Breast epithelium (tissue), 4 donors: ENCODE measurements around the gene GPN2. TPM values are rescaled to one million over a fixed set of nuclear protein-coding genes. Genes with fewer than 3 reads are reported as not detected.

Experiments used
- DNase-seq, 2 donors: peaks; one replicate each; pipeline ENCODE4 v3.0.0-alpha.2; 2019; ENCODE audit warnings: low spot score in 2 of 2
- H3K27ac ChIP-seq, 2 donors: fragments of 200-600 bp; sonication (generic) in 1 of 2; one replicate each; pipeline ENCODE4 v1.5.1; 2016 to 2019; ENCODE audit warnings: mild to moderate bottlenecking in 1 of 2
- H3K27me3 ChIP-seq, 2 donors: fragments of 200-600 bp; sonication (generic) in 1 of 2; one replicate each; pipeline versions ENCODE4 v1.5.1 to v1.6.0; 2017 to 2019; ENCODE audit warnings: control low read depth in 1 of 2, mild to moderate bottlenecking in 1 of 2
- H3K36me3 ChIP-seq: fragments of 200-600 bp; one replicate; pipeline ENCODE4 v1.5.1; 2019
- H3K4me1 ChIP-seq, 2 donors: fragments of 200-600 bp; sonication (generic); one replicate each; pipeline ENCODE4 v1.5.1; 2016 to 2019; ENCODE audit warnings: control low read depth in 1 of 2
- H3K4me3 ChIP-seq, 3 donors: fragments of 200-600 bp; sonication (generic); 1 replicate in 2 of 3; 2 replicates in 1 of 3; pipeline ENCODE4 v1.5.1; 2016 to 2019; ENCODE audit warnings: mild to moderate bottlenecking in 3 of 3, moderate library complexity in 2 of 3
- H3K9me3 ChIP-seq, 2 donors: fragments of 200-600 bp; sonication (generic) in 1 of 2; one replicate each; pipeline ENCODE4 v1.5.1; 2016 to 2019; ENCODE audit warnings: control low read depth in 1 of 2
- CTCF ChIP-seq, 3 donors: fragments of 450-650 bp; IDR thresholded peaks; one replicate each; pipeline ENCODE4 v1.5.1; 2016 to 2017; ENCODE audit warnings: antibody characterized with exemption in 3 of 3, mild to moderate bottlenecking in 3 of 3, moderate library complexity in 3 of 3
- POLR2A ChIP-seq: fragments of 450-650 bp; IDR thresholded peaks from one replicate; pipeline ENCODE4 v1.6.1; 2016; ENCODE audit warnings: antibody characterized with exemption, mild to moderate bottlenecking, moderate library complexity
- POLR2AphosphoS5 ChIP-seq, 3 donors: sonication (generic); formaldehyde crosslinking; IDR thresholded peaks; one replicate each; pipeline ENCODE4 v1.6.1; 2017; ENCODE audit warnings: antibody characterized with exemption in 3 of 3
- intact Hi-C: fragments of 100-400 bp; cut with DNase I; formaldehyde crosslinking; loops from one replicate; pipeline ENCODE4 v1.15.1; 2023; ENCODE audit warnings: low total_unique reads
- total RNA-seq, 3 donors: library from RNA; depleted of rRNA; stranded (reverse); fragments of >200 nt; gene quantifications; one replicate each; pipeline ENCODE4 v1.1.0, GENCODE V29; 2016

Gene GPN2
- total RNA-seq, 3 donors from 2014 or later = 8.5 to 17.7 (median 13.4) TPM

GRCh38 chr1:26827106-26827604, 62.9 kb downstream of the GPN2 start:
- H3K4me3 ChIP-seq = peak overlapping the region; percentile 75 to 91 (median 81)
- H3K27me3 ChIP-seq = no peaks in the 10 kb centered on the region
- no peak for DNase-seq
- H3K4me1 ChIP-seq = peaks cover 4 to 8% of the 10 kb centered on the region in 2 donors
- no peaks in the 10 kb centered on the region for H3K36me3 ChIP-seq
- intact Hi-C loops = no loop called here
- no peaks in the 10 kb centered on the region for H3K9me3 ChIP-seq
- TF ChIP-seq CTCF (IDR thresholded peaks at IDR 0.05) (no peak), POLR2A (no peak), POLR2AphosphoS5 (IDR thresholded peaks at IDR 0.05) (no peak)
- peak overlapping the region; percentile 67 to 86 for H3K27ac ChIP-seq

- intact Hi-C loops = no loop called here
- Histone ChIP-seq H3K4me3 (peak within 1 kb of the TSS; percentile 75 to 91 (median 81)), H3K27me3 (no peaks in the 10 kb centered on the region), H3K9me3 (no peaks in the 10 kb centered on the region), H3K36me3 (no peaks in the 10 kb centered on the region), H3K27ac (peak within 1 kb of the TSS; percentile 77 to 86), H3K4me1 (peaks cover 4 to 8% of the 10 kb centered on the region in 2 donors)
- DNase-seq = peak in 1 of 2 donors; percentile 62
- TF ChIP-seq CTCF (IDR thresholded peaks at IDR 0.05) (peak; percentile 28 to 86 (median 53)), POLR2A (no peak), POLR2AphosphoS5 (IDR thresholded peaks at IDR 0.05) (peak in 1 of 3 donors; percentile 23)
Observed at GRCh38 chr1:26826261-26827105, 63.6 kb downstream of the GPN2 start, which contains the start of gene ZDHHC18. Gene ZDHHC18, plus strand, starts transcription at chr1:26826688. Its CDS starts 117 bp downstream, at chr1:26826805.

Other genes with a start within 250 kb of the GPN2 start
- gene ARID1A, start 194.3 kb downstream of the GPN2 start, total RNA-seq = 10 to 100 TPM; 32.8 to 41.9 (median 35.4) TPM
- 10 to 100 TPM; 18.7 to 36.8 (median 29.7) TPM for gene PIGV, start 102.3 kb downstream of the GPN2 start, total RNA-seq
- 10 to 100 TPM; 12.3 to 35.4 (median 16.4) TPM for gene ZDHHC18, start 63.6 kb downstream of the GPN2 start, total RNA-seq
- 10 to 100 TPM in 2 of 3 donors, not detected in 1; 12.1 to 18.4 TPM for gene SFN, start 27.1 kb downstream of the GPN2 start, total RNA-seq
- 10 to 100 TPM in 2 of 3 donors, 1 to 10 TPM in 1; 8.3 to 13.5 (median 11.8) TPM for gene GPATCH3, start 10.2 kb upstream of the GPN2 start, total RNA-seq
- gene NR0B2, start 23.7 kb upstream of the GPN2 start, total RNA-seq = not detected
- 10 to 100 TPM; 47.9 to 51.5 (median 49.4) TPM for gene NUDC, start 31.5 kb upstream of the GPN2 start, total RNA-seq
- 10 to 100 TPM in 2 of 3 donors, not detected in 1; 10.8 to 22.2 TPM for gene KDF1, start 70.2 kb upstream of the GPN2 start, total RNA-seq
- gene TRNP1, start 103.4 kb upstream of the GPN2 start, total RNA-seq = 10 to 100 TPM in 2 of 3 donors, 1 to 10 TPM in 1; 1.6 to 27.8 (median 16.7) TPM
- 10 to 100 TPM; 15.2 to 46.2 (median 23.9) TPM for gene TENT5B, start 122.6 kb upstream of the GPN2 start, total RNA-seq